Neural progenitor cell (in vitro differentiated cells): ENCODE data around the gene CBFA2T2. TPM values are rescaled to one million over a fixed set of nuclear protein-coding genes. Genes with fewer than 3 reads are reported as not detected.
"Not testable (repeated sequence)": the region's sequence is repeated elsewhere in the genome, so short reads cannot be mapped to it uniquely, and the experiment has no call there.

Experiments used
- DNase-seq: peaks from one replicate; pipeline ENCODE4 v3.0.0-alpha.2; 2016; ENCODE audit warnings: low spot score
- H2AFZ ChIP-seq: fragments of 200-600 bp; sonication (generic); replicated peaks from 2 replicates; pipeline ENCODE4 v1.6.1; 2016; ENCODE audit warnings: antibody characterized with exemption
- H3F3A ChIP-seq: fragments of 200-600 bp; sonication (generic); 2 replicates; pipeline ENCODE4 v1.6.1; 2016; ENCODE audit warnings: antibody characterized with exemption, low read depth
- H3K27ac ChIP-seq: fragments of 200-600 bp; sonication (generic); 2 replicates; pipeline ENCODE4 v1.5.1; 2016; ENCODE audit warnings: mild to moderate bottlenecking
- H3K27me3 ChIP-seq: fragments of 200-600 bp; sonication (generic); 2 replicates; pipeline ENCODE4 v1.6.1; 2016; ENCODE audit warnings: mild to moderate bottlenecking, moderate library complexity
- H3K36me3 ChIP-seq: fragments of 200-600 bp; sonication (generic); 2 replicates; pipeline ENCODE4 v1.5.1; 2016
- H3K4me1 ChIP-seq: fragments of 200-600 bp; sonication (generic); 2 replicates; pipeline ENCODE4 v1.6.1; 2016; ENCODE audit warnings: mixed run types
- H3K4me2 ChIP-seq: fragments of 200-600 bp; sonication (generic); 2 replicates; pipeline ENCODE4 v1.6.1; 2016
- H3K4me3 ChIP-seq: fragments of 200-600 bp; sonication (generic); 2 replicates; pipeline ENCODE4 v1.5.1; 2016
- H3K79me2 ChIP-seq: fragments of 200-600 bp; sonication (generic); 2 replicates; pipeline ENCODE4 v1.6.1; 2016; ENCODE audit warnings: low read depth
- H3K9ac ChIP-seq: fragments of 200-600 bp; sonication (generic); 2 replicates; pipeline ENCODE4 v1.6.1; 2016
- H3K9me3 ChIP-seq: fragments of 200-600 bp; sonication (generic); 2 replicates; pipeline ENCODE4 v1.5.1; 2016; ENCODE audit warnings: low read depth
- H4K20me1 ChIP-seq: fragments of 200-600 bp; sonication (generic); 2 replicates; pipeline ENCODE4 v1.6.1; 2016; ENCODE audit warnings: low read depth
- H3K27ac Mint-ChIP-seq: 3 replicates; pipeline ENCODE4 v1.8.0; 2021; ENCODE audit warnings: mixed read lengths
- H3K27me3 Mint-ChIP-seq: 2 replicates; pipeline ENCODE4 v1.8.0; 2022; ENCODE audit warnings: low read depth, mild to moderate bottlenecking, inconsistent platforms, moderate library complexity, mixed read lengths; ENCODE audit not compliant: insufficient read depth
- H3K36me3 Mint-ChIP-seq: 3 replicates; pipeline ENCODE4 v1.8.0; 2021; ENCODE audit warnings: mixed read lengths
- H3K4me1 Mint-ChIP-seq: 3 replicates; pipeline ENCODE4 v1.8.0; 2021; ENCODE audit warnings: mixed read lengths
- H3K4me3 Mint-ChIP-seq: 3 replicates; pipeline ENCODE4 v1.8.0; 2021; ENCODE audit warnings: mild to moderate bottlenecking, moderate library complexity, mixed read lengths
- H3K9me3 Mint-ChIP-seq: 3 replicates; pipeline ENCODE4 v1.8.0; 2020; ENCODE audit warnings: mixed read lengths
- CTCF ChIP-seq: fragments of 200-600 bp; sonication (generic); IDR thresholded peaks from 2 replicates; pipeline ENCODE4 v1.5.1; 2017; ENCODE audit warnings: antibody characterized with exemption, mild to moderate bottlenecking
- EZH2 ChIP-seq: fragments of 200-600 bp; sonication (generic); IDR thresholded peaks from 2 replicates; pipeline ENCODE4 v1.6.1; 2017; ENCODE audit warnings: antibody characterized with exemption, mild to moderate bottlenecking, moderate library complexity
- EZH2phosphoT487 ChIP-seq: fragments of 200-600 bp; sonication (generic); IDR thresholded peaks from 2 replicates; pipeline ENCODE4 v1.6.1; 2017; ENCODE audit warnings: antibody characterized with exemption
- total RNA-seq: library from RNA; depleted of rRNA; stranded (reverse); fragments of >200 nt; gene quantifications from 2 replicates; pipeline ENCODE4 v1.2.3, GENCODE V29; 2015; ENCODE audit warnings: low replicate concordance

CBFA2T2 gene
- 11.9 and 26.4 TPM in 2 replicates for total RNA-seq

GRCh38 chr20:33490023-33490933 lies at the start of gene CBFA2T2:
Gene CBFA2T2 (plus strand): TSS chr20:33490096. CDS start chr20:33490268, 172 bp downstream.
- Mint-ChIP-seq H3K4me1 (peaks cover 9% of the 10 kb centered on the region), H3K27ac (no peak within 1 kb of the TSS), H3K4me3 (peak within 1 kb of the TSS; percentile 92), H3K36me3 (peaks cover 2% of the 10 kb centered on the region), H3K9me3 (no peaks in the 10 kb centered on the region), H3K27me3 (no peaks in the 10 kb centered on the region)
- Histone ChIP-seq H3K27ac (peak within 1 kb of the TSS; percentile 56), H3K4me2 (peak within 1 kb of the TSS; percentile 88), H3K4me1 (peaks cover 8% of the 10 kb centered on the region), H3K9me3 (no peaks in the 10 kb centered on the region), H3K9ac (peak within 1 kb of the TSS; percentile 80), H3K27me3 (no peaks in the 10 kb centered on the region), H2AFZ (peak within 1 kb of the TSS; percentile 94), H3K4me3 (peak within 1 kb of the TSS; percentile 87), H4K20me1 (peaks cover 27% of the 10 kb centered on the region), H3K79me2 (peaks cover 23% of the 10 kb centered on the region), H3K36me3 (no peaks in the 10 kb centered on the region), H3F3A (peaks cover 15% of the 10 kb centered on the region)
- TF ChIP-seq EZH2phosphoT487: no peak
- TF ChIP-seq EZH2: no peak
- no peak for TF ChIP-seq CTCF
- peak; percentile 97 for DNase-seq

GRCh38 chr20:33440562-33440961 lies 49.3 kb upstream of the CBFA2T2 start:
- not testable (repeated sequence) for H3K9me3 Mint-ChIP-seq, H3K27ac Mint-ChIP-seq, H3K27ac ChIP-seq, H3K4me1 ChIP-seq, H3K79me2 ChIP-seq, H3K4me2 ChIP-seq, H2AFZ ChIP-seq, H3K36me3 ChIP-seq, H3K9me3 ChIP-seq, H3K4me3 Mint-ChIP-seq, H3K4me3 ChIP-seq, H4K20me1 ChIP-seq, H3K9ac ChIP-seq, DNase-seq, H3K36me3 Mint-ChIP-seq
- Mint-ChIP-seq H3K4me1 (peaks cover 21% of the 10 kb centered on the region), H3K27me3 (peaks cover 11% of the 10 kb centered on the region)
- peaks cover 19% of the 10 kb centered on the region for H3F3A ChIP-seq
- peaks cover 26% of the 10 kb centered on the region for H3K27me3 ChIP-seq

- H3K4me3 ChIP-seq: no peak overlapping the region
- no peak overlapping the region for H2AFZ ChIP-seq
- no peak overlapping the region for H3K27ac ChIP-seq
- H4K20me1 ChIP-seq: peaks cover 5% of the 10 kb centered on the region
- H3K4me2 ChIP-seq: no peak overlapping the region
- no peak for TF ChIP-seq CTCF
- TF ChIP-seq EZH2: no peak
- TF ChIP-seq EZH2phosphoT487: no peak
- H3K36me3 ChIP-seq: no peaks in the 10 kb centered on the region
- Mint-ChIP-seq H3K27ac (no peak overlapping the region), H3K36me3 (no peaks in the 10 kb centered on the region), H3K27me3 (peaks cover 11% of the 10 kb centered on the region), H3K4me3 (peak overlapping the region; percentile 35), H3K9me3 (no peaks in the 10 kb centered on the region), H3K4me1 (peaks cover 27% of the 10 kb centered on the region)
- no peak overlapping the region for H3K9ac ChIP-seq
- H3F3A ChIP-seq: peaks cover 26% of the 10 kb centered on the region
- H3K9me3 ChIP-seq: no peaks in the 10 kb centered on the region
- peak; percentile 61 for DNase-seq
- H3K27me3 ChIP-seq: peaks cover 26% of the 10 kb centered on the region
- H3K4me1 ChIP-seq: peaks cover 12% of the 10 kb centered on the region
- no peaks in the 10 kb centered on the region for H3K79me2 ChIP-seq
Observed at GRCh38 chr20:33441142-33441955, 48.5 kb upstream of the CBFA2T2 start.
